Spleen (tissue), 11 donors: Measurements from ENCODE around the gene CGREF1. TPM values are rescaled to one million over a fixed set of nuclear protein-coding genes. Genes with fewer than 3 reads are reported as not detected.
A peak's percentile ranks its signal among the peaks of the same experiment; 100 is the strongest.

Experiments
- DNase-seq: peaks from one replicate; pipeline ENCODE4 v3.0.0-alpha.2; 2020
- H3K27ac ChIP-seq, 8 donors: fragments of 200-600 bp; sonication (generic) in 7 of 8; 1 replicate in 4 of 8; 2 replicates in 4 of 8; pipeline versions ENCODE4 v1.5.0 to v1.8.0; 2016 to 2021; ENCODE audit warnings: inconsistent platforms in 4 of 8, mild to moderate bottlenecking in 4 of 8, moderate library complexity in 1 of 8
- H3K27me3 ChIP-seq, 7 donors: fragments of 200-600 bp; sonication (generic) in 6 of 7; replicated peaks in 1 of 7; 1 replicate in 4 of 7; 2 replicates in 3 of 7; pipeline versions ENCODE4 v1.5.0 to v1.8.0; 2016 to 2021; ENCODE audit warnings: inconsistent platforms in 3 of 7, mild to moderate bottlenecking in 1 of 7
- H3K36me3 ChIP-seq, 6 donors: fragments of 200-600 bp; sonication (generic) in 5 of 6; 1 replicate in 4 of 6; 2 replicates in 2 of 6; pipeline versions ENCODE4 v1.5.0 to v1.8.0; 2016 to 2021; ENCODE audit warnings: inconsistent platforms in 2 of 6
- H3K4me1 ChIP-seq, 6 donors: fragments of 200-600 bp; sonication (generic) in 5 of 6; 1 replicate in 3 of 6; 2 replicates in 3 of 6; pipeline versions ENCODE4 v1.5.0 to v1.8.0; 2016 to 2021; ENCODE audit warnings: inconsistent platforms in 3 of 6
- H3K4me3 ChIP-seq, 8 donors: fragments of 200-600 bp; sonication (generic) in 7 of 8; 1 replicate in 4 of 8; 2 replicates in 4 of 8; pipeline versions ENCODE4 v1.5.0 to v1.8.0; 2016 to 2021; ENCODE audit warnings: inconsistent platforms in 4 of 8, mild to moderate bottlenecking in 4 of 8, moderate library complexity in 2 of 8
- H3K9me3 ChIP-seq, 8 donors: fragments of 200-600 bp; sonication (generic) in 7 of 8; 1 replicate in 4 of 8; 2 replicates in 4 of 8; pipeline versions ENCODE4 v1.5.0 to v1.8.0; 2016 to 2021; ENCODE audit warnings: inconsistent platforms in 4 of 8
- CTCF ChIP-seq, 11 experiments: fragments of 200-600 bp in 7 of 11; fragments of 450-650 bp in 4 of 11; sonication (generic) in 4 of 11; IDR thresholded peaks in 8 of 11; conservative IDR thresholded peaks in 3 of 11; 1 replicate in 7 of 11; 2 replicates in 4 of 11; pipeline versions ENCODE4 v1.4.0 to v1.8.0; 2016 to 2021; ENCODE audit warnings: antibody characterized with exemption in 11 of 11, inconsistent platforms in 4 of 11, mild to moderate bottlenecking in 1 of 11
- POLR2A ChIP-seq, 3 donors: fragments of 450-650 bp; IDR thresholded peaks; one replicate each; pipeline ENCODE4 v1.5.1; 2017; ENCODE audit warnings: antibody characterized with exemption in 3 of 3, mild to moderate bottlenecking in 1 of 3
- POLR2AphosphoS5 ChIP-seq, 3 donors: sonication (generic); formaldehyde crosslinking; IDR thresholded peaks; one replicate each; pipeline ENCODE4 v1.5.1; 2017; ENCODE audit warnings: antibody characterized with exemption in 3 of 3
- WGBS, 5 donors: extraction: QIAGEN DNeasy Blood & Tissue Kit in 3 of 5; methylation state at CpG; one replicate each; pipeline versions ENCODE4 v1.1.5 to v1.1.7; 2013 to 2018; 5-methylcytosine and 5-hydroxymethylcytosine counted together
- intact Hi-C: fragments of 100-400 bp; cut with DNase I; formaldehyde crosslinking; loops from one replicate; pipeline ENCODE4 v1.15.0; 2023; ENCODE audit warnings: low total_unique reads
- polyA plus RNA-seq, 3 donors: library from polyadenylated mRNA; stranded (reverse); fragments of 200-250 nt; gene quantifications; one replicate each; pipeline ENCODE4 v1.2.1, GENCODE V29; 2013
- total RNA-seq, 7 donors: library from RNA; depleted of rRNA in 3 of 7; stranded (reverse); fragments of >200 nt in 3 of 7; fragmentation: NEBNext Ultra II Directional in 4 of 7; extraction: Animal tissue kit (Norgen Biotek cat#: 25700) in 4 of 7; gene quantifications; one replicate each; pipeline versions ENCODE4 v1.1.0 to v1.2.1, GENCODE V29; 2016 to 2021
- donor health status: healthy with polysubstance abuse.
- donor health status: DM: no; HTN: no; CAD: no; lungs with moderate emphysema.
- donor health status: DM: no; HTN: no; CAD: no.
- donor health status: Bipolar disorder and iron deficiency.
- donor health status: healthy.
- donor health status: DM: no; HTN: no; CAD: no.
- donor health status: DM: yes; HTN: yes; CAD: no.

The CGREF1 gene
- total and polyA plus RNA-seq, 10 donors = 0.17 to 0.82 (median 0.46) TPM; not detected in 3

GRCh38 chr2:27154488-27154887 lies 35.6 kb upstream of the CGREF1 start:
- Histone ChIP-seq H3K4me3 (no peak overlapping the region), H3K36me3 (no peaks in the 10 kb centered on the region), H3K9me3 (no peaks in the 10 kb centered on the region), H3K27me3 (peaks cover 0 to 6% (median 0%) of the 10 kb centered on the region in 7 donors), H3K27ac (no peak overlapping the region), H3K4me1 (no peaks in the 10 kb centered on the region)
- DNase-seq = no peak
- TF ChIP-seq POLR2A (IDR thresholded peaks at IDR 0.05) (no peak), POLR2AphosphoS5 (IDR thresholded peaks at IDR 0.05) (no peak), CTCF (IDR thresholded peaks at IDR 0.05 in 8 of 11, conservative IDR thresholded peaks at IDR 0.05 in 3 of 11) (no peak)
- intact Hi-C loops = no loop called here
- 59 to 82% (median 67%) methylated on average over 6 of the region's 6 CpGs for WGBS, 5 donors

- H3K36me3 ChIP-seq = no peaks in the 10 kb centered on the region
- intact Hi-C loops = no loop called here
- TF ChIP-seq POLR2A (IDR thresholded peaks at IDR 0.05) (no peak), POLR2AphosphoS5 (IDR thresholded peaks at IDR 0.05) (peak in 1 of 3 donors; percentile 38)
- H3K4me3 ChIP-seq = no peak overlapping the region
- peaks cover 0 to 16% (median 0%) of the 10 kb centered on the region in 7 donors for H3K27me3 ChIP-seq
- WGBS, 5 donors = 74 to 84% (median 77%) methylated on average over 2 of the region's 2 CpGs
- DNase-seq = peak; percentile 30
- no peak overlapping the region for H3K27ac ChIP-seq
- H3K4me1 ChIP-seq = peaks cover 0 to 3% (median 0%) of the 10 kb centered on the region in 6 donors
- H3K9me3 ChIP-seq = no peaks in the 10 kb centered on the region
Observed at GRCh38 chr2:27152796-27153464, 34.0 kb upstream of the CGREF1 start.

- DNase-seq = peak; percentile 57
- Histone ChIP-seq H3K36me3 (no peaks in the 10 kb centered on the region), H3K4me1 (peaks cover 0 to 3% (median 0%) of the 10 kb centered on the region in 6 donors), H3K27ac (no peak overlapping the region), H3K27me3 (peaks cover 0 to 16% (median 0%) of the 10 kb centered on the region in 7 donors), H3K4me3 (no peak overlapping the region), H3K9me3 (no peaks in the 10 kb centered on the region)
- WGBS, 5 donors = 84 to 94% (median 87%) methylated on average over 7 to 8 of the region's 8 CpGs
- TF ChIP-seq POLR2A (IDR thresholded peaks at IDR 0.05) (no peak), CTCF (IDR thresholded peaks at IDR 0.05 in 8 of 11, conservative IDR thresholded peaks at IDR 0.05 in 3 of 11) (no peak), POLR2AphosphoS5 (IDR thresholded peaks at IDR 0.05) (no peak)
- intact Hi-C loops = no loop called here
Observed at GRCh38 chr2:27152102-27152795, 33.3 kb upstream of the CGREF1 start.

- peak overlapping the region in 1 of 8 donors; percentile 34 for H3K4me3 ChIP-seq
- no peaks in the 10 kb centered on the region for H3K36me3 ChIP-seq
- peak; percentile 21 for DNase-seq
- intact Hi-C loops = no loop called here
- peak overlapping the region in 5 of 8 donors; percentile 31 to 60 (median 48) for H3K27ac ChIP-seq
- TF ChIP-seq CTCF (IDR thresholded peaks at IDR 0.05 in 8 of 11, conservative IDR thresholded peaks at IDR 0.05 in 3 of 11) (no peak), POLR2AphosphoS5 (IDR thresholded peaks at IDR 0.05) (no peak), POLR2A (IDR thresholded peaks at IDR 0.05) (no peak)
- peaks cover 0 to 3% (median 0%) of the 10 kb centered on the region in 6 donors for H3K4me1 ChIP-seq
- H3K27me3 ChIP-seq = peaks cover 0 to 16% (median 0%) of the 10 kb centered on the region in 7 donors
- WGBS, 5 donors = 75 to 85% (median 81%) methylated on average over 8 of the region's 8 CpGs
- H3K9me3 ChIP-seq = no peaks in the 10 kb centered on the region
Observed at GRCh38 chr2:27150639-27151230, 31.8 kb upstream of the CGREF1 start.
